ENCODE measurements around the gene FAM78A. TPM values are rescaled to one million over a fixed set of nuclear protein-coding genes. Genes with fewer than 3 reads are reported as not detected.

FAM78A gene, protein sequence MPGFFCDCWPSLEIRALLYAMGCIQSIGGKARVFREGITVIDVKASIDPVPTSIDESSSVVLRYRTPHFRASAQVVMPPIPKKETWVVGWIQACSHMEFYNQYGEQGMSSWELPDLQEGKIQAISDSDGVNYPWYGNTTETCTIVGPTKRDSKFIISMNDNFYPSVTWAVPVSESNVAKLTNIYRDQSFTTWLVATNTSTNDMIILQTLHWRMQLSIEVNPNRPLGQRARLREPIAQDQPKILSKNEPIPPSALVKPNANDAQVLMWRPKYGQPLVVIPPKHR
- polyA plus RNA-seq (2014; cell fraction: cytosol; rRNA removed): 0.96 and 1.3 TPM in 2 replicates
- 0.56 and 0.67 TPM in 2 replicates for polyA plus RNA-seq (2014; cell fraction: nucleus; rRNA removed)

GRCh38 chr9:131276094-131276888 lies at the start of gene FAM78A:
TSS of gene FAM78A (minus strand) at chr9:131276510. CDS start at chr9:131276179, 331 bp downstream.
- no peak for DNase-seq (ENCODE audit: low spot score)

- no peak for DNase-seq (ENCODE audit: low spot score)
These were observed 48.7 kb upstream of the FAM78A start for GRCh38 chr9:131324736-131325679.

GRCh38 chr9:131323629-131324028 lies 47.3 kb upstream of the FAM78A start:
- no peak for DNase-seq (ENCODE audit: low spot score)

GRCh38 chr9:131320031-131320685 lies 43.8 kb upstream of the FAM78A start:
- no peak for DNase-seq (ENCODE audit: low spot score)

DNA sequence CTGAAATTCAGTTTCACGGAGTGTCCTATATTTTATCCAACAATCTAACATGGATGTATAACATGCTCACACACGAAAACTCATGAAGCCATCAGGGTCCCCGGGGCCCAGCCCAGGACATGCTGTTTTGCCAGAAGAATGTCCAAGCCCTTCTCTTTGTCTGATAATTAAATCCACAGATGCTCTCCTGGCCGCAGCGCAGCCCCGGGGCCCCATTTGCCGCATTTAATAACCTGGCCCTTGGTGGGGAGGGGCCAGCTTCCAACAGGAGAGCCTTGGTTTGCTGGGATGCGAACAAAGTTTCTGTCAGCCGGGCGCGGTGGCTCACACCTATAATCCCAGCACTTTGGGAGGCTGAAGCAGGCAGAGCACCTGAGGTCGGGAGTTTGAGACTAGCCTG lies 43.2 kb upstream of the FAM78A start:
- peak; percentile 53 for DNase-seq (ENCODE audit: low spot score)

GRCh38 chr9:131318231-131319085 lies 42.1 kb upstream of the FAM78A start:
- peak; percentile 58 for DNase-seq (ENCODE audit: low spot score)

DNA sequence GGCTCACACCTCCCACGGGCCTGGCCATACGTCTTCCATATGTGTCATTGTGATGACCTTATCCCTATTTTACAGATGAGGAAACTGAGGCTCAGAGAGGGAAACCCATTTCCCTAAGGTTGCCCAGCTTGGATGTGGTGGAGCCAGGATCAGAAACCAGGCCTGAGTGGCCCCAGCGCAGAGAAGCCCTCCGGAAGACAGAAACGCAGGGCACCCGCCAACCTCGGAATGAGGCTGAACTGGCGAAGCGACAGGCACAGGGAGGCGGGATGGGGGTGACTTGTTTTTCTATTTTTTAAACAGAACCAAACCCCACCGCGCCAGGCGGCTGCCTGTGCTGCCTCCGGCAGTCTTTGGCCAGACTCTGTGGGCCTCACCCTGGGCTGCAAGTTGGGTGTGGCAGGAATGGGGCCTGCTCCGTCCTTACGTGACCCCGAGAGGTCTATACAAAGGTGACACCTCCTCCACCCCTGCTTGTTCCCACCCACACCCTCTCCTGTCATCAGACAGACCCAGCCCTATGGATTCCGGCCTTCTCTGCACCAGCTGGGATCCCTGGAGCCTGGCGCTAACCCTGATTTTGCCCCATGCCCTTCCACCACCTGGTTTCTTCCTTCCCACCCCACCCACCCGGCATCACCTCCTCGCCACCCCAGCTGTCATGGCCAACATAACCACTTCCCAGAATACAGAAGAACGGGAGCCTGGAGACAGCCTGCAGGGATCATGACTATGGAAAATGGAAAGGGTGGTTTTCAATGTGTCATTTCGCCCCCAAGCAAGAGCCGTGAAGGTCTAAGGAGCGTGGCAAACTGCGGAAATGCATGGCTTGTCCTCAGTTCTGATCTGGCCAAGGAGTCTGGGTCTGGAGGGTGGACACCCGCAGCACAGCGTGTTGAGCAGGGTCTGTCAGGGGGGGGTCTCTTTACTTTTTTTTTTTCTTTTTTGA lies 36.8 kb upstream of the FAM78A start:
- DNase-seq (ENCODE audit: low spot score): no peak

- DNase-seq (ENCODE audit: low spot score): no peak
These were observed 35.9 kb upstream of the FAM78A start for GRCh38 chr9:131312246-131312645.

DNA sequence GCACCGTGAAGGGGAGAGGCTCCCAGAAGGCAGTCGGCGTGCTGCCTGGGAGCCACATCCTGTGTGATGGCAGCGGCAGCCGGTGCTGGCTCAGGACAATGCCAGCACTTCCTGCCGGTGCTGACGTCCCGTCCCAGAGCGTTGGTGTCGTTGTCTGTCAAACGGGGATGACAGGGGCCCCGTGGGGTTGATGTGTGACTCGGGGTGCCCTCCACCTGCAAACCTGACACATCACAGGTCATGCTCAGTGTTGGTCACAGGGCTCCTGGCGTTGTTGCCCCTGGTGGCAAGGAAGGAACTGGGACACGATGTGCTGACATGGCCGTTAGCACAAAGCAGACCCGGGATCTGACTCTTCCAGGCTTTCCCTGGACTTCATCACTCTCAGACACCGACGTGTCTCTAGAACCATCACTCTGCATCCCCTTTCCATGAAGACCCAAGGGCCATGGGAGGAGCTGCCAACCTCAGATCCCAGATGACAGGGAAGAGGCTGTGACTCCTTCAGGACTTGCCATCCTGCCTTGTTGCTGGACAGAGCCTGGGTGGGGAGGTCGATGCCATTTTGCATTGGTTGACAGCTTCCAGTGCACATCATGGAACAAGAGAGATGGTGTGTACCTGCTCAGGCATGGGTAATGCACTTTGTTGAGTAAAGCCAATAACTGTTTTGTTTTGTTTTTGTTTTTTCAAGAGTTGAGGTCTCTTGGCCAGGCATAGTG lies 34.7 kb upstream of the FAM78A start:
- peak; percentile 61 for DNase-seq (ENCODE audit: low spot score)

- DNase-seq (ENCODE audit: low spot score): no peak
These were observed 33.4 kb upstream of the FAM78A start for GRCh38 chr9:131309530-131310276.

- no peak for DNase-seq (ENCODE audit: low spot score)
These were observed 32.7 kb upstream of the FAM78A start for GRCh38 chr9:131308906-131309529.

GRCh38 chr9:131308452-131308851 lies 32.1 kb upstream of the FAM78A start:
- no peak for DNase-seq (ENCODE audit: low spot score)

DNA sequence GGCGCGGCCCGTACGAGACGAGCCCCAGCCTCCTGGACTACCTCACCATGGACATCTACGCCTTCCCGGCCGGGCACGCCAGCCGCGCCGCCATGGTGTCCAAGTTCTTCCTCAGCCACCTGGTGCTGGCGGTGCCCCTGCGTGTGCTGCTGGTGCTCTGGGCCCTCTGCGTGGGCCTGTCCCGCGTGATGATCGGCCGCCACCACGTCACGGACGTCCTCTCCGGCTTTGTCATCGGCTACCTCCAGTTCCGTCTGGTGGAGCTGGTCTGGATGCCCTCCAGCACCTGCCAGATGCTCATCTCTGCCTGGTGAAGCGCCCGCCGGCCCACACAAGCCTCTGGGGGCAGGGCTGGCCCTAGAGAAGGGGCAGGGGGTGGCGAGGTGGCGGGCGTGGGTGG lies 31.7 kb upstream of the FAM78A start:
- DNase-seq (ENCODE audit: low spot score): no peak

GRCh38 chr9:131306397-131307004 lies 30.2 kb upstream of the FAM78A start:
- DNase-seq (ENCODE audit: low spot score): no peak

GRCh38 chr9:131304676-131305355 lies 28.5 kb upstream of the FAM78A start:
- no peak for DNase-seq (ENCODE audit: low spot score)
